GM21367 (cell line): ENCODE data around the gene FSTL5.
"Not testable (repeated sequence)": the region's sequence is repeated elsewhere in the genome, so short reads cannot be mapped to it uniquely, and the experiment has no call there.

Experiments used
- ATAC-seq: cut with Tn5 transposase; IDR thresholded peaks from one replicate; pipeline ENCODE4 v1.9.1; 2021; ENCODE audit not compliant: unreplicated experiment

FSTL5 gene

GRCh38 chr4:161856711-161857326, 307.0 kb downstream of the FSTL5 start:
- no peak for ATAC-seq

GRCh38 chr4:161850631-161851030, 313.2 kb downstream of the FSTL5 start:
- no peak for ATAC-seq

- no peak for ATAC-seq
Measured at GRCh38 chr4:161841759-161842158, 322.0 kb downstream of the FSTL5 start.

- ATAC-seq: no peak
Measured at GRCh38 chr4:161829591-161829990, 334.2 kb downstream of the FSTL5 start.

- ATAC-seq: no peak
Measured at GRCh38 chr4:161828061-161828460, 335.7 kb downstream of the FSTL5 start.

- no peak for ATAC-seq
Measured at GRCh38 chr4:161827013-161827412, 336.8 kb downstream of the FSTL5 start.

- no peak for ATAC-seq
Measured at GRCh38 chr4:161823450-161823849, 340.4 kb downstream of the FSTL5 start.

- no peak for ATAC-seq
Measured at GRCh38 chr4:161822174-161822573, 341.6 kb downstream of the FSTL5 start.

- no peak for ATAC-seq
Measured at GRCh38 chr4:161817914-161818313, 345.9 kb downstream of the FSTL5 start.

- ATAC-seq: no peak
Measured at GRCh38 chr4:161816958-161817357, 346.8 kb downstream of the FSTL5 start.

GRCh38 chr4:161815841-161816240, 348.0 kb downstream of the FSTL5 start:
- ATAC-seq: no peak

- no peak for ATAC-seq
Measured at GRCh38 chr4:161813889-161814288, 349.9 kb downstream of the FSTL5 start.

GRCh38 chr4:161813389-161813788, 350.4 kb downstream of the FSTL5 start:
- ATAC-seq: no peak

- no peak for ATAC-seq
Measured at GRCh38 chr4:161803171-161803570, 360.6 kb downstream of the FSTL5 start.

GRCh38 chr4:161799710-161800109, 364.1 kb downstream of the FSTL5 start:
- no peak for ATAC-seq

- no peak for ATAC-seq
Measured at GRCh38 chr4:161792991-161793390, 370.8 kb downstream of the FSTL5 start.

GRCh38 chr4:161791796-161792556, 371.8 kb downstream of the FSTL5 start:
- no peak for ATAC-seq

GRCh38 chr4:161767116-161767515, 396.7 kb downstream of the FSTL5 start:
- ATAC-seq: no peak

- ATAC-seq: no peak
Measured at GRCh38 chr4:161762796-161763195, 401.0 kb downstream of the FSTL5 start.

- no peak for ATAC-seq
Measured at GRCh38 chr4:161760008-161760407, 403.8 kb downstream of the FSTL5 start.

- not testable (repeated sequence) for ATAC-seq
Measured at GRCh38 chr4:161758412-161758811, 405.4 kb downstream of the FSTL5 start.

- no peak for ATAC-seq
Measured at GRCh38 chr4:161728929-161729328, 434.9 kb downstream of the FSTL5 start.

- no peak for ATAC-seq
Measured at GRCh38 chr4:161721947-161722346, 441.9 kb downstream of the FSTL5 start.
